MM.1S (cell line): ENCODE measurements around the gene CERS6.

Source experiments
- EZH2 ChIP-seq: fragments of 300-600 bp; sonication (generic); optimal IDR thresholded peaks from 2 replicates; pipeline ENCODE3; 2017; ENCODE audit warnings: low read depth, mild to moderate bottlenecking, antibody characterized with exemption, low read length, mixed read lengths
- EZH2phosphoT487 ChIP-seq: fragments of 300-600 bp; sonication (generic); IDR thresholded peaks from 2 replicates; pipeline ENCODE4 v1.6.1; 2018; ENCODE audit warnings: antibody characterized with exemption, low read length
- TF ChIP-seq, protein P1 (sequence below): fragments of 300-600 bp; sonication (generic); IDR thresholded peaks from 2 replicates; pipeline ENCODE4 v1.5.1; 2016; ENCODE audit warnings: antibody characterized with exemption, low read length, mixed read lengths

- TF ChIP-seq, protein P1, sequence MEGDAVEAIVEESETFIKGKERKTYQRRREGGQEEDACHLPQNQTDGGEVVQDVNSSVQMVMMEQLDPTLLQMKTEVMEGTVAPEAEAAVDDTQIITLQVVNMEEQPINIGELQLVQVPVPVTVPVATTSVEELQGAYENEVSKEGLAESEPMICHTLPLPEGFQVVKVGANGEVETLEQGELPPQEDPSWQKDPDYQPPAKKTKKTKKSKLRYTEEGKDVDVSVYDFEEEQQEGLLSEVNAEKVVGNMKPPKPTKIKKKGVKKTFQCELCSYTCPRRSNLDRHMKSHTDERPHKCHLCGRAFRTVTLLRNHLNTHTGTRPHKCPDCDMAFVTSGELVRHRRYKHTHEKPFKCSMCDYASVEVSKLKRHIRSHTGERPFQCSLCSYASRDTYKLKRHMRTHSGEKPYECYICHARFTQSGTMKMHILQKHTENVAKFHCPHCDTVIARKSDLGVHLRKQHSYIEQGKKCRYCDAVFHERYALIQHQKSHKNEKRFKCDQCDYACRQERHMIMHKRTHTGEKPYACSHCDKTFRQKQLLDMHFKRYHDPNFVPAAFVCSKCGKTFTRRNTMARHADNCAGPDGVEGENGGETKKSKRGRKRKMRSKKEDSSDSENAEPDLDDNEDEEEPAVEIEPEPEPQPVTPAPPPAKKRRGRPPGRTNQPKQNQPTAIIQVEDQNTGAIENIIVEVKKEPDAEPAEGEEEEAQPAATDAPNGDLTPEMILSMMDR: no peak
- TF ChIP-seq EZH2phosphoT487: no peak
- no peak for TF ChIP-seq EZH2
Observed at GRCh38 chr2:168518555-168519066, 62.5 kb downstream of the CERS6 start.
